HG02840 (cell line): ENCODE measurements around the gene DPP10.
"Not testable (repeated sequence)": the region's sequence is repeated elsewhere in the genome, so short reads cannot be mapped to it uniquely, and the experiment has no call there.

ENCODE experiments used
- ATAC-seq: cut with Tn5 transposase; IDR thresholded peaks from one replicate; pipeline ENCODE4 v1.9.1; 2021; ENCODE audit warnings: mild to moderate bottlenecking, moderate library complexity, moderate number of reproducible peaks; ENCODE audit not compliant: unreplicated experiment, low FRiP score

The DPP10 gene

DNA sequence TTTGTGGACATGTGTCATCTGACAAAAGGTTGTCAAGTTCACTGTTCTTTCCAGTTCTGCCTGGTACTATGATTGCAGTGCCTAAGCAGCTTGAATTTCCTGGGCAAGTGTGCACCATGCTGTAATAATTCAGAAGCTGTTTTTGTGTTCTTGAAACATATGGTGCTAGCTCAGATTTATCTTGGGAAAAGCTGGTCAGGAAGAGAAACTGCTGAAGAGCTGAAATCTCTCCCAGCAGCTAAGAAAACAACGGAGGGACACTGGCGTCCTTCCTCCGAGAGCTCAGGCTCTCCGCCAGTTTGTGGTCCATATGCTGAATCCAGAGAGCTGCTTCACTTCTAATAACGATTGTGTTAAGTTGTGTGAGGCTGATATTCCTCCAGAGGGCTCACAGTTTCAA, 642.0 kb downstream of the DPP10 start:
- ATAC-seq = no peak

GRCh38 chr2:115086051-115086620, 643.7 kb downstream of the DPP10 start:
- ATAC-seq = not testable (repeated sequence)

- ATAC-seq = no peak
These were observed 652.0 kb downstream of the DPP10 start for GRCh38 chr2:115094441-115094840.

DNA sequence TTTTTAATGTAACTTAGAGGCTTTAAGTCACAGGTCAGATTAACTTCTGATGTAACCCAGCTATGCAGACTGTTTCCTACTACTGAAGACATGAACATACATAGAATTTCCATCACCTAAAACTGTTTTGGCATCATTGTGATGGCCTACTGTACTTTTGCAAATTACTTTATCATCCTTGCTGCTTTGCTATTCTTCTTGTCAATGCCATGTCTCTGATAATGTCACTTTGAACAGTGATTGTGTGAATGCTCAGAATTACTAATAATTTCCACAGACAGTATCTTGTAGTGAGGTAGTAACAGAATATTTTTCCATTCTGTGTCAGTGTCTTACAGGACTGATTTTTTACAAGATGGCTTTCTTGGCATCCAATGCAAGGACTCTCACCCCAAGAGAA, 663.5 kb downstream of the DPP10 start:
- no peak for ATAC-seq

- no peak for ATAC-seq
These were observed 672.7 kb downstream of the DPP10 start for GRCh38 chr2:115115135-115115534.

DNA sequence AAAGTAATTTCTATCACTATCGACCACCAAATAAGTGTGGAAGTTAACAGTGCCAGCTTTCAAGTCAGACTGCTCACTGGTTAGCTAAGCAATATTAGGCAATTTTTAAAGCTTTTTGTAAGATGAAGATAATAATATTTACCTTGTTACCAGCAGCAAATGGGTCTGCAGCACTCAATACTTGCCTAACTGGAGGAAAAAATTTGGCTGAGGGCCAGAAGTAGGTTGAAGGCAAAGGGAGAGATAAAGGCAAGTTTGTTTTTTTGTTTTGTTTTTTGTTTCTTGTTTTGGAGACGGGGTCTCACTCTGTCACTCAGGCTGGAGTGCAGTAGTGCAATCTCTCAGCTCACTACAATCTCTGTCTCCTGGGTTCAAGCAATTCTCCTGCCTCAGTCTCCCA, 675.9 kb downstream of the DPP10 start:
- no peak for ATAC-seq

GRCh38 chr2:115119086-115119485, 676.6 kb downstream of the DPP10 start:
- no peak for ATAC-seq

- ATAC-seq = no peak
These were observed 680.3 kb downstream of the DPP10 start for GRCh38 chr2:115122701-115123100.

GRCh38 chr2:115124817-115125216, 682.4 kb downstream of the DPP10 start:
- no peak for ATAC-seq

DNA sequence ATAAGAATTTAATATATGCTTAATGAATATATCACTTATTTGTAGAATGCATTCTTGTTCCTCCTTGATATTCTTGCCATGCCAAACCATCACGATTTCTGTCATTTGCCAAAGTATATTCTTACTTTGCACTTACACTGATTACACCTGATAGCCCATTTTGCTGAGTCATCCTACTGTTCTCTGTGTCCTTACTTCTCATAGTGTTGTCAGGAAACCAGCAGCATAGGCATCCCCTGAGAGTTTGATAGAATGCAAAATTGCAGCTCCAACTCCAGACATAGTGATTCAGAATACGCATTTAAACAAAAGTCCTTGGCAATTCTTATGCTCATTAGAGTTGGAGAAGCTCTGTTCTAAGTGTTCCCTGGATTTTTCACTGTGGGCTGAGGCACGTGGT, 687.1 kb downstream of the DPP10 start:
- ATAC-seq = no peak

DNA sequence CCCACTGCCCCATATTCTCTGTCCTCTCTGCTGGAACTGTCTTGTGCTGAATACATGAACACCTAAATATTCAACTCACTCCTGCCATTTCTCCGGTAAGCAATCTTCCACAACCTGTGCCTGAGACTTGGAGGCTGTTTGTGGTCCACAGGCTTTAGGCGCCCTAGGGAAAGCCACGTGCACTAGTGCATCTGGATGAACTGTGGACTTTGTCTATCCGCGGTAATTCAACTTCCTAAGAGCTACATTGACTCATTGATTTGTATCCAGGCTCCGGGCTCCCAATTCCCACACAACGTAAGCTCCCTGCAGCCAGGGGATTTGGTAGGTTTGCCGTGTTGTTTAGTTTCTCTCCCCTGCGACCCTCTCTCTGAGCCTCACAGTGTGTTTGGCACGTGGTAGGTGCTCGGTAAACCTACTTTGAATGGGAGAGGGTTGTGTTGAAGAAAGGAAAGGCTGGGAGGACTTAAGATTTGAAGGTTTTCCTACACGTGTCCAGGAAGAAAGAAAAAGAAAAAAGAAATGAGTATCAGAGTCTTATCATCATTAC, 718.2 kb downstream of the DPP10 start:
- ATAC-seq = no peak

DNA sequence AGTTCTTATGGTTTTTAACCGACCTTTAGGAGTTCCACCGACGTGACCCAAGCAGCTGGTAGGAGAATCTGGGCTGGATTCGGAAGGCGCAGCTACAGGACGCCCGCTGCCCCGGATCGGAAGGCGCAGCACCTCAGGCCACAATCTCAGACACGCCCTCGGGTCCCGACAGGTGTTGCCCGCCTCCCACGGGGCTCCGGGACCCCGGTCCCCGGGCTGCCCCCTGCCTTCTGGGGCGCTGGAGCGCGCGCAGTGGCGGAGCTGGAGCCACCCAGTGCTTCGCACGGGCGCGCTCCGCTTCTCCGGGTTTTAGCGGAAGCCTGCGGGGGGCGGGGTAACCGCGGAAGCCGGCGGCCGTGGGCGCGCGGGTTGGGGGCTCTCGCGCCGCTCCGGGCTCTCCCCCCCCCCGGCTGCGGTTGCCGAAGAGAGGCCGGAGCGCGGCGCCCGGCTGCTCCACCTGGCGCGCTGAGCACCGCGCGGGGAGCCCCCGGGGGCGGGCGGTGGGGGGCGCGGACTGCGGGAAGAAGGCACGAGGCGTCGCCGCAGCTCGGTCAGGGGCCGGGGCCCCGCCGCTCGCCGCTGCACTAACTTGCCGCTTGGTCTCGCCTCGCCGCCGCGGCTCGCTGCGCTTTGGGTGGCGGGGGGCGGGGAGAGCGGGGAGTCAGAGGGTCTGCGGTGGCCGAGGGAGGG, 718.8 kb downstream of the DPP10 start:
- ATAC-seq = no peak

- no peak for ATAC-seq
These were observed 719.5 kb downstream of the DPP10 start for GRCh38 chr2:115161771-115162493.

DNA sequence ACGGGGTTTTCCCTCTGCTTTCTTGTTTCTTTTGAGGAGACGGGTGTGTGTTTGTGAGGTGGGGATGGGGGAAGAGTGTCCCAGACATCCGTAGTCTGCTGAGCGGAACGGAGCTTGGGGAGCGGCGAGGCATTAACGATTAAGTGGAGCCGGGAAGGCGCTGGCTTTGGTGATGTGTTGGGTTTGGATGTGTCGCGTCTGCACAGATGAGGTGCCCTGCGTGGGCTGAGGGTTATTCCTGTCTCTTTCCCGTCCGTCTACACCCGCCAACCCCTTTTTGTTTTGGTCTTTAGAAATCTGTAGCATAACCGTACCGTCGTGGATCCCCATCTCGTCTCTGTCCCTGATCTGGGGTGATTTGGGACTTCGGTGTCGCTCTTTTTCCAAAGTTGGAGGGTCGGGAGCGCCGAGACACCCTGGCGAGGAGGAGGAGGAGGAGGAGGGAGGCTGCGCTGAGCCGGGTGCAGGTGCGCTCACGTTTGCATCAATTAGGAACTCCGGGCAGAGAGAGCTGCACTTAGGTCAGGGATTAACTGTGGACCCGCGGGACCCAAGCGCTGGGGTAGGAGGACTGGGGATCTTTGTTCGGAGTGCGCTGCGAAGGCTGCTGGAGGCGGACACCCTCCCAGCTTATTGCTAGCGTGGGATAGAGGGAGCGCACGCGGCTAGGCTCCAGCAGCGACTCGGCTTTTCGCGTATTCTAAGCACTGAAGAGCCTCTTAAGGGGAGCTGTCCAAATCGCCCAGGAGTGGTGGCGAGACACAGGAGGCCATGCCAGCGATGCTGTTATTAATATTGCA, 720.3 kb downstream of the DPP10 start:
- ATAC-seq = no peak

DNA sequence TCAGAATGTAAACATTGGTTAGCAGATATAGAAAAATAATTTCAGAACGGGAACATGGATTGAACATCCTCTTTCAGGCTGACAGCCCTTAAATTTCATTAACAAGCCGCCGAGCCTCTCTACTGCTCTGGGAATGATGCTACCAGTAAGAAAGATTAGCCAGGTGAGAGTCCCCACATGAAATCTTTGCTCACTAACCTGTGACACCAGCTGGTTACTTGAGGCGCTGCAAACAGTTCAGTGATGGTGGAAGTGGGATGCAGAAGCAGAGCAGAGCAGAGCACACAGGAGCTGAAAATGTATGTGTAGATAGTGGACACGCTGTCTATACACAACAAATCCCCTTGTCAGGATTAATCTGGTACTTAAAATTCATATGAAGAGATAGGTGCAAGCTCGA, 721.1 kb downstream of the DPP10 start:
- no peak for ATAC-seq

GRCh38 chr2:115165529-115166109, 723.2 kb downstream of the DPP10 start:
- no peak for ATAC-seq

DNA sequence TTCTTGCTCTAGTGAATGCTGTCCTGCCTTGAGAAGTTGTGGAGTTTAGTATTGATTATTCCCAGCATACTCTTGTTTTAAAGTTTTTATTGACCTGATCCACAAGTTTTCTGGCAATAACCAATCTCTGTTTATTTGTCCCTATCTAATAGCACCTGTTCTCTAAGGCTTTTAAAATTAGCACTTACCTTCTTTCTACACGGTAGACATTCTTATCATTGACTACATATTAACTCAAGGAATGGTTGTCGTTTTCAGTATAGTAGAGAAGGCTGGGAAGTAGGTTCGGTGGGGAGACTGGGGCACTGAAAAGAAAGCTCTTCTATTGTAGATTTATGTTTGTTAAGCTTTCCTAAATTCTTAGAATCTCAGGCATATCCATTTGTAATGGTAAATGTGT, 726.0 kb downstream of the DPP10 start:
- ATAC-seq = no peak

DNA sequence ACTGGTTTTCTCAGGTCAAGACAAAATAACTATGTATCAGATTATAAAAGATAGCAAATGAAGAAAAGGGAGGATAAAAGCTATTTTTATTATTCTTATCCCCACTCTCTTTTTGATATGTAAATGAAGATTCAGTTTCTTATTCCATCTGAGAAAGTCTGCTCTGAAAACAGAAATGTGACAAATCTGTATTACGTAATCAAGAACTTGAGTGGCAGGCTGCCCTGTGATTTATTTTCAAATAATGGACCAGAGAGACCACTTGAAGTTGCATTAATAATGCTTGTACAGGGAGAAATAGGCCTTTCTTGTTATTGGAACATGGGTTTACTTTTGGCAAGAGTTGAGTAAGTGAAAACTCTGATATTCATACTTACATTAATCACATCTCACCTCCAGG, 727.4 kb downstream of the DPP10 start:
- no peak for ATAC-seq

GRCh38 chr2:115171751-115172150, 729.3 kb downstream of the DPP10 start:
- no peak for ATAC-seq

DNA sequence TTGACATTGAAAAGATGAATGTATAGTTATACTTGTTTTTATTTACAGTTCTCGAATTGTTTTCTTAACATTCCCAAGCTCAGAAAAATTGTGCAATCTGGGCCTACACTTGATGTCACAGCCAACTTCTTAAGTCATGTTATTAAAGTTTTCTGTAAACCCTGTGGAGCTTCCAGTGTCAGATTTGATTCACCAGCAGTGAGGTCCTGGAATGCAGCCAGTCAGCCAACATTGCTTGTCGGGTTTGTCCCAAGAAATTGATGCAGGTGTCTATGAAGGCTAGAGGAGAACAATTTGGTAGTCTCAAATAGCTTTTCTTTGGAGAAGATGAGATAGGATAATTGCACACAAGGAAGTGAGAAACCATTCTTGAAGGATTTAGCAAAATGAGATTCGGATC, 732.2 kb downstream of the DPP10 start:
- no peak for ATAC-seq
